BLaER1 treated with 17β-estradiol and CSF1 and Interleukin-3, amounts not matched to agents 10 nM and 100 nM (cell line): Measurements from ENCODE around the gene BBLN.

Source experiments
- H3K27ac ChIP-seq, 11 experiments: shearing (Covaris generic); formaldehyde crosslinking; 2 replicates each; pipeline ENCODE4 v1.8.1; 2022
- H3K27me3 ChIP-seq, 11 experiments: shearing (Covaris generic); formaldehyde crosslinking; 2 replicates each; pipeline ENCODE4 v1.8.1; 2022
- H3K36me3 ChIP-seq, 11 experiments: shearing (Covaris generic); formaldehyde crosslinking; 2 replicates each; pipeline ENCODE4 v1.8.1; 2022
- H3K4me1 ChIP-seq, 10 experiments: shearing (Covaris generic); formaldehyde crosslinking; 2 replicates each; pipeline ENCODE4 v1.8.1; 2022
- H3K4me2 ChIP-seq, 11 experiments: shearing (Covaris generic); formaldehyde crosslinking; 2 replicates each; pipeline ENCODE4 v1.8.1; 2022
- H3K4me3 ChIP-seq, 10 experiments: shearing (Covaris generic); formaldehyde crosslinking; 2 replicates each; pipeline ENCODE4 v1.8.1; 2022
- H3K9ac ChIP-seq, 11 experiments: shearing (Covaris generic); formaldehyde crosslinking; 2 replicates each; pipeline ENCODE4 v1.8.1; 2022
- H3K9me3 ChIP-seq, 11 experiments: shearing (Covaris generic); formaldehyde crosslinking; replicated peaks in 1 of 11; 2 replicates each; pipeline ENCODE4 v1.8.1; 2022
- H4K20me1 ChIP-seq, 11 experiments: shearing (Covaris generic); formaldehyde crosslinking; 2 replicates each; pipeline ENCODE4 v1.8.1; 2022
- Cebpa-rat ChIP-seq, 11 experiments: shearing (Covaris generic); IDR thresholded peaks; 2 replicates each; pipeline ENCODE4 v1.8.1; 2022

BBLN gene

GRCh38 chr9:128122809-128123175, 37.3 kb upstream of the BBLN start:
- Histone ChIP-seq H3K4me2 (peak overlapping the region; percentile 18 to 84 (median 69)), H3K4me1 (peaks cover 36 to 77% (median 65%) of the 10 kb centered on the region in 10 experiments), H3K27me3 (no peaks in the 10 kb centered on the region), H3K9ac (peak overlapping the region in 10 of 11 experiments; percentile 5 to 64 (median 42); a peak in 12 of 22 replicates), H3K27ac (peak overlapping the region in 5 of 11 experiments; percentile 22 to 50 (median 47); a peak in 6 of 22 replicates), H3K36me3 (peaks cover 47 to 53% (median 50%) of the 10 kb centered on the region in 11 experiments), H3K9me3 (no peaks in the 10 kb centered on the region), H4K20me1 (peaks cover 24 to 87% (median 68%) of the 10 kb centered on the region in 11 experiments; a peak in 21 of 22 replicates), H3K4me3 (no peak overlapping the region)
- no peak for TF ChIP-seq Cebpa-rat (IDR thresholded peaks at IDR 0.05)

DNA sequence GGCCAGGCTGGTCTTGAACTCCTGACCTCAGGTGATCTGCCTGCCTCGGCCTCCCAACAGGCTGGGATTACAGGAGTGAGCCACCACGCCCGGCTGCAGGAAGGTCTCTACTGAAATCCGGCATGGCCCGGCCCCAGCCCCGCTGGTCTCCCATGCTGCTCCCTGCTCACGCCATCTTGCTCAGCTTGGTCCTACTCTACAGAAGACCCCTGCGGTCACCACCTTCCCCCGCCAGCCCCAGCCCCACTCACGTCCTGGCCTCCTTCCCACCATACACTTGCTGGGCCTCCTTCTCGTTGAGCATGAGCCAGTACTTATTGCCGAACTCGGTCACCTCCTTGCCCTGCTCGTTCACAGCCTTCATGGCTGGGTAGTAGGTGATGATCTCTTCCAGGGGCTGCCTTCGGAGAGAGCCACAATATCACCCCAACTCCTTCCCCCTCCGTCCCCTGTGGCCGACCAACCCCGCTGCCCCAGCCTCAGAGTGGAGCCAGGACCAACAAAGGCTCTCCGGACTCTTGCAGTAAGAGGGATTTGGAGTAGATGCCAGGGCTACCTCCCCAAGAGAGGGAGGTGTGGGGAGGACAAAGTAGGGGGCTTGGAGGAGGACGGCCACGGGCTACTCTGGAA, 36.5 kb upstream of the BBLN start:
- Histone ChIP-seq H3K9me3 (no peaks in the 10 kb centered on the region), H3K9ac (no peak overlapping the region), H3K4me1 (peaks cover 32 to 72% (median 59%) of the 10 kb centered on the region in 10 experiments), H3K27ac (no peak overlapping the region), H3K36me3 (peaks cover 47 to 53% (median 50%) of the 10 kb centered on the region in 11 experiments), H3K4me2 (peak overlapping the region in 2 of 11 experiments; percentile 71 to 84; a peak in 2 of 22 replicates), H4K20me1 (peaks cover 24 to 80% (median 68%) of the 10 kb centered on the region in 11 experiments; a peak in 21 of 22 replicates), H3K4me3 (no peak overlapping the region), H3K27me3 (no peaks in the 10 kb centered on the region)
- TF ChIP-seq Cebpa-rat (IDR thresholded peaks at IDR 0.05): no peak

- H3K27me3 ChIP-seq: no peaks in the 10 kb centered on the region
- peaks cover 24 to 72% (median 63%) of the 10 kb centered on the region in 11 experiments; a peak in 21 of 22 replicates for H4K20me1 ChIP-seq
- H3K4me2 ChIP-seq: peak overlapping the region in 10 of 11 experiments; percentile 9 to 100 (median 91); a peak in 15 of 22 replicates
- TF ChIP-seq Cebpa-rat (IDR thresholded peaks at IDR 0.05): no peak
- no peak overlapping the region for H3K4me3 ChIP-seq
- H3K9me3 ChIP-seq: peaks cover 0 to 7% (median 0%) of the 10 kb centered on the region in 11 experiments; a peak in 3 of 22 replicates
- H3K27ac ChIP-seq: no peak overlapping the region
- H3K4me1 ChIP-seq: peaks cover 40 to 73% (median 60%) of the 10 kb centered on the region in 10 experiments
- H3K9ac ChIP-seq: no peak overlapping the region
- H3K36me3 ChIP-seq: peaks cover 47 to 53% (median 50%) of the 10 kb centered on the region in 11 experiments
These were observed 35.6 kb upstream of the BBLN start for GRCh38 chr9:128124451-128124850.

DNA sequence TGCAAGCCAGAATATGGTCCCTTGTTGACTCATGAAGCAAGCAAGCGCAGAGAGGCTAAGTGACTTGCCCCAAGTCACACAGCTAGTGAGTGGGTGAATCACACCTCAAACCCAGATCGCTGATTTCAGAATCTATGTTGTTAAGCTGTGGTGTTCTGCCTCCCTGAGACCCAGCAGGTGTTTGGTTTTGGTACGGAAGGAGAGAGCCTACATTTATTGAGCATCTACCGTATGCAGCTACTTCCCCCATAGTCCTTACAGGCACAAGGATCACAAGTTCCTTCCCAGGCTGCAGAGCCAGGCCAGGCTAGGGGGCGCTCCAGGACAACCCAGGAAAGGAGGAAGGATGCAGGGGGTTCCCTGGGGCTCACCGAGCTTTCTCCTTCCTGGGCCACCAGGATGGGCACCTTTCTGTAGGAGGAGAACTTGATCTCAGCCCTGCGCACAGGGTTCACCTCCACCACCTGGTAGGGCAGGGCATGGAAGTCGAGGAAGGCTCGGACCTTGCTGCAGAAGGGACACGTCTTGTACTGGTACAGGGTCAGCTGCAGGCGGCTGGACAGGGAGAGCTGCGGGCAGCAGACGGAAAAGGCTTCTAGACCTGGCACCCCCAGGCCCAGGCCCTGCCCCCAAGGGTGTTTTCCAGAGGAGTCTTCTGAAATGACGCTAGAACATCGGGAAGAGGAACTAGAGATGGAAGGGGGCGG, 35.0 kb upstream of the BBLN start:
- peak overlapping the region in 9 of 11 experiments; percentile 90 to 96 (median 95); a peak in 14 of 22 replicates for H3K9ac ChIP-seq

GRCh38 chr9:128125580-128126354, 34.3 kb upstream of the BBLN start:
- Histone ChIP-seq H3K9me3 (peaks cover 0 to 9% (median 0%) of the 10 kb centered on the region in 11 experiments; a peak in 3 of 22 replicates), H3K27me3 (peaks cover 0 to 2% (median 0%) of the 10 kb centered on the region in 11 experiments; a peak in 3 of 22 replicates), H3K9ac (peak overlapping the region; percentile 88 to 96 (median 93); a peak in 21 of 22 replicates), H3K4me2 (peak overlapping the region; percentile 85 to 100 (median 91)), H3K4me1 (peaks cover 40 to 65% (median 56%) of the 10 kb centered on the region in 10 experiments), H3K4me3 (peak overlapping the region; percentile 78 to 99 (median 94)), H4K20me1 (peaks cover 24 to 61% (median 52%) of the 10 kb centered on the region in 11 experiments; a peak in 21 of 22 replicates), H3K27ac (peak overlapping the region in 10 of 11 experiments; percentile 22 to 98 (median 94); a peak in 17 of 22 replicates), H3K36me3 (peaks cover 38 to 42% (median 40%) of the 10 kb centered on the region in 11 experiments)
- no peak for TF ChIP-seq Cebpa-rat (IDR thresholded peaks at IDR 0.05)

More for the DNA sequence above, 35.0 kb upstream of the BBLN start:
- Histone ChIP-seq H3K9me3 (peaks cover 0 to 9% (median 0%) of the 10 kb centered on the region in 11 experiments; a peak in 3 of 22 replicates), H3K27me3 (no peaks in the 10 kb centered on the region), H3K36me3 (peaks cover 45 to 49% (median 47%) of the 10 kb centered on the region in 11 experiments), H3K4me1 (peaks cover 40 to 68% (median 56%) of the 10 kb centered on the region in 10 experiments), H4K20me1 (peaks cover 24 to 67% (median 60%) of the 10 kb centered on the region in 11 experiments; a peak in 21 of 22 replicates), H3K4me3 (peak overlapping the region in 9 of 10 experiments; percentile 78 to 99 (median 93); a peak in 13 of 20 replicates), H3K4me2 (peak overlapping the region; percentile 85 to 100 (median 91)), H3K27ac (peak overlapping the region in 7 of 11 experiments; percentile 22 to 98 (median 95); a peak in 8 of 22 replicates)
- TF ChIP-seq Cebpa-rat (IDR thresholded peaks at IDR 0.05): no peak

- Histone ChIP-seq H3K27me3 (peaks cover 13 to 20% (median 17%) of the 10 kb centered on the region in 11 experiments), H3K4me1 (peaks cover 37 to 48% (median 42%) of the 10 kb centered on the region in 10 experiments), H4K20me1 (peaks cover 23 to 43% (median 37%) of the 10 kb centered on the region in 11 experiments; a peak in 20 of 22 replicates), H3K9me3 (peaks cover 0 to 9% (median 0%) of the 10 kb centered on the region in 11 experiments; a peak in 3 of 22 replicates), H3K9ac (peak within 1 kb of the TSS; percentile 88 to 96 (median 93)), H3K27ac (peak within 1 kb of the TSS; percentile 90 to 98 (median 96)), H3K4me3 (peak within 1 kb of the TSS; percentile 78 to 99 (median 94)), H3K36me3 (peaks cover 21 to 24% (median 22%) of the 10 kb centered on the region in 11 experiments), H3K4me2 (peak within 1 kb of the TSS; percentile 85 to 100 (median 96))
- no peak for TF ChIP-seq Cebpa-rat (IDR thresholded peaks at IDR 0.05)
These were observed 32.5 kb upstream of the BBLN start, which contains the start of gene PTGES2 for GRCh38 chr9:128127568-128127989. Gene PTGES2 (minus strand): TSS chr9:128127729. CDS start chr9:128127717, 12 bp downstream.

DNA sequence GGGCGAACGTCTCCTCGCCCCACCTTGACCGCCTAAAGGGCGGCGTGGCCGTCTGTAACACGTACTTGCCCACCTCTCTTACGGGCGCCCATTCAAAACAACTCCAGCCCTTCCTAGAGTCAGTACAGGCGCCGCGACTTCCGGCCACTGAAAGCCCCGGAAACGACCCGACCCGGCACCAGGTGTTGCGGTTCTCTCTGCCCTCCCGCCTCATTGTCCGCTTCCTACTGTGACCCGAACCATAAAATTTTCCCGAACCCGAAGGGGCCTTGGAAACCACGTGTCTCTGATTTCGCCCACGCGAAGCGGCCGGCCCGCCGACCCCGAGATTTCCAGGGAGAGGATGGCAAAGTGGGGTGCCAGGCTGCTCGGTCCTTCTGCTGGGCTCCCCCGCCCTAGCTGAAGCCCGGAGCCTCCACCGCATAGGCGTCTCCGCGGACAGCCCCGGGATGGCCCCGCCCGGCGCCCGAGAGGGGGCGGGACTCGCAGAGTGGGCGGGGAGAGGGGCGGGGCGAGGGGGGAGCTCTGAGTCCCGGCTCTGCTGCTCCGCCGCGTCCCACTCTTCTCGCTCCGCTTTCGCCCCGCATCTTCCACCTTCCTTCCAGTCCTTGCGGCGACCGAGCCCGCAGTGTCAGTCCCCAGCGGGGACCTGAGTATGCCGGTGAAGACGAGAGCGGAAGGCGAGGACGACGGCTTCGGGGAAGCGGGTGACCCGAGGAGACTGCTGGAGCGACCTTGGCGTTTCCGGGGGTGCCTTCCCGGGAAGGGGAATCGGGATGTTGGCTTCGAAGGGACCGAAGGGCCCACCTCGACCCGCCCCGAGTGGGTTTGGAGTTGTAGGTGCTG, 31.9 kb upstream of the BBLN start:
- H3K4me1 ChIP-seq: peaks cover 34 to 41% (median 36%) of the 10 kb centered on the region in 10 experiments
- peaks cover 15 to 17% (median 16%) of the 10 kb centered on the region in 11 experiments for H3K36me3 ChIP-seq
- H3K27me3 ChIP-seq: peaks cover 18 to 27% (median 23%) of the 10 kb centered on the region in 11 experiments
- no peak for TF ChIP-seq Cebpa-rat (IDR thresholded peaks at IDR 0.05)
- peaks cover 0 to 9% (median 0%) of the 10 kb centered on the region in 11 experiments; a peak in 3 of 22 replicates for H3K9me3 ChIP-seq
- H4K20me1 ChIP-seq: peaks cover 19 to 36% (median 31%) of the 10 kb centered on the region in 11 experiments; a peak in 20 of 22 replicates
- H3K4me2 ChIP-seq: peak overlapping the region; percentile 85 to 100 (median 96)
- peak overlapping the region; percentile 78 to 99 (median 94) for H3K4me3 ChIP-seq
- peak overlapping the region; percentile 88 to 96 (median 93) for H3K9ac ChIP-seq
- H3K27ac ChIP-seq: peak overlapping the region; percentile 90 to 98 (median 96)
